BJ (cell line): ENCODE results near the gene DCHS2. TPM values are rescaled to one million over a fixed set of nuclear protein-coding genes. Genes with fewer than 3 reads are reported as not detected.

Experiments
- CTCF ChIA-PET: fragments of 350-600 bp; formaldehyde crosslinking; extraction: SDS; loops from one replicate; lab custom pipeline; 2021; ENCODE audit warnings: antibody characterized with exemption, inconsistent platforms; lab: Yijun Ruan, JAX
- POLR2A ChIA-PET: fragments of 300-600 bp; sonication (Branson Sonifier 250); formaldehyde crosslinking; extraction: SDS; loops from one replicate; lab custom pipeline; 2021; ENCODE audit warnings: antibody characterized with exemption; lab: Charles Lee
- DNase-seq: peaks from one replicate; pipeline ENCODE4 v3.0.0-alpha.2; 2011; ENCODE audit warnings: low read depth
- H3K27me3 ChIP-seq: 2 replicates; pipeline ENCODE4 v1.6.0; 2011; ENCODE audit warnings: low read length; ENCODE audit not compliant: control insufficient read depth, insufficient read depth
- H3K36me3 ChIP-seq: 2 replicates; pipeline ENCODE4 v1.5.1; 2011; ENCODE audit warnings: low read length; ENCODE audit not compliant: control insufficient read depth, insufficient read depth
- H3K4me3 ChIP-seq: 2 replicates; pipeline ENCODE4 v1.5.1; 2011; ENCODE audit warnings: low read depth, mild to moderate bottlenecking, control low read depth, low read length
- CTCF ChIP-seq: IDR thresholded peaks from 2 replicates; pipeline ENCODE4 v1.5.1; 2011; ENCODE audit warnings: low read depth, mild to moderate bottlenecking, control low read depth, inconsistent platforms, low read length, moderate library complexity; ENCODE audit not compliant: insufficient read depth
- polyA plus RNA-seq: library from polyadenylated mRNA; depleted of rRNA; stranded (reverse); fragments of >200 nt; gene quantifications from 2 replicates; pipeline ENCODE4 v1.2.3, GENCODE V29; 2011

Gene DCHS2
- polyA plus RNA-seq, 1 experiment = not detected

DNA sequence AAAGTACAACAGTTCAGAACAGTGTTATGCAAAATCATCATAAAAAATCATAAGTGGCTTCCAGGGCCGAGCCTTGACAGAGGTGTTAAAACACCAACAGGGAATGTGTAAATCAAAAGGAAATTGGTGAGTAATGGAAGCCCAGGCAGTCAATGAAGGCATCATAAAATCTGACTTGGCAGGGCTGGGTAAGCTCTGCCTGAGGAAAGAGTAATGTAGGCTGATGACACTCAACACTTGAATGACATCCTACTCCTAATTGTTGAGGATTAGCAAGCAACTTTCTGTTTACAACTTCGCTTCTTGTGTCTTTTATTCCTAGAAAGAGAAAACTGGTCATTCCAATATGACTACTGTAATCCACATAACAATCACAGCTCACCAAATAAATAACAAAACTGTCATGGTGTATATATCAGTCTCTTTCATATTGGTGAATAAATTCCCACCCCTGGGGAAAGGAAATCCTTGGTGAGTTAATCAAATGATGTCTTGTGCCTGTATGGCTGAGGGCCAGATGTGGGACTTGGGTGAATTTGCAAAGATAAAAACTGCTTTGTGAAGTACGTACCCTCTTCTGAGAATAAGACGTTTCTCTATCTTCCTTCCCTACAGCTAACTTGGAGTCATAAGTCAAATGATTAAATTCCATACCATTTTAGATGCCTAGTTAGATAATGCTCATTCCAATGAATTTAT, 196.8 kb downstream of the DCHS2 start:
- no peak for DNase-seq
- ChIA-PET POLR2A (no interaction called here), CTCF (no interaction called here)
- Histone ChIP-seq H3K36me3 (no peaks in the 10 kb centered on the region), H3K27me3 (no peaks in the 10 kb centered on the region), H3K4me3 (no peak overlapping the region)
- no peak for TF ChIP-seq CTCF

- no peak for DNase-seq
- Histone ChIP-seq H3K36me3 (no peaks in the 10 kb centered on the region), H3K27me3 (no peaks in the 10 kb centered on the region), H3K4me3 (no peak overlapping the region)
- no peak for TF ChIP-seq CTCF
- ChIA-PET CTCF (no interaction called here), POLR2A (no interaction called here)
Observed at GRCh38 chr4:154293427-154293826, 198.2 kb downstream of the DCHS2 start.

DNA sequence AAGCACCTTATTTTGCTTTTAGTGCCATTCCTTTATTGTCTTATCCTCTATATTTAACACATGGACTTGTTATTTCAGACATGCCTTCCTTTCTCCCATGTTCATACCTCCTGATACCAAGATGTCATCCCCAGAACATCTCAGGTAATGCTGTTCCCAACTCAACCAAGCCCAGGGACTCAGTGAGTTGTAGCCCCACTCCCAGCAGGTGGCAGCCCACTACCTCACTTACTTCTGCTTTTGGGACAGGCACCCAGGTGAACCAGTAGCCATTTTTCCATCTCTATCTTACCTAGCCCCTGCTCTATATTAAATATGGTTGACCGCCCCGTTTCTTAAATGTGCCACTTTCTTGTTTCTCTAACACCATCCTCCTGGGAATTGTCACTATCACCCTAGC, 199.0 kb downstream of the DCHS2 start:
- Histone ChIP-seq H3K36me3 (no peaks in the 10 kb centered on the region), H3K4me3 (no peak overlapping the region), H3K27me3 (no peaks in the 10 kb centered on the region)
- CTCF ChIA-PET = no interaction called here
- TF ChIP-seq CTCF = no peak
- no peak for DNase-seq
- POLR2A ChIA-PET = no interaction called here

GRCh38 chr4:154277172-154277571, 214.4 kb downstream of the DCHS2 start:
- ChIA-PET CTCF (interaction anchor here (0.6 kb wide), 1 partner anchor 484 kb away, joined by 4 read pairs; no protein-coding TSS in a partner anchor), POLR2A (no interaction called here)
- no peak overlapping the region for H3K4me3 ChIP-seq
- no peak for DNase-seq
- no peak for TF ChIP-seq CTCF
- no peaks in the 10 kb centered on the region for H3K36me3 ChIP-seq
- H3K27me3 ChIP-seq = no peaks in the 10 kb centered on the region

- DNase-seq = no peak
- Histone ChIP-seq H3K4me3 (no peak overlapping the region), H3K27me3 (no peaks in the 10 kb centered on the region), H3K36me3 (no peaks in the 10 kb centered on the region)
- POLR2A ChIA-PET = no interaction called here
- no peak for TF ChIP-seq CTCF
- CTCF ChIA-PET = no interaction called here
Observed at GRCh38 chr4:154276496-154276895, 215.1 kb downstream of the DCHS2 start.
